Inflammatory macrophage treated with lipopolysaccharide for 4 hours (primary cell): ENCODE measurements around the gene TNXB.
"Not testable (repeated sequence)": the region's sequence is repeated elsewhere in the genome, so short reads cannot be mapped to it uniquely, and the experiment has no call there.

Source experiments
- DNase-seq: peaks from one replicate; pipeline ENCODE4 v3.0.0-alpha.2; 2020

Gene TNXB

GRCh38 chr6:32108727-32109113 is 418 bp downstream of the TNXB start:
- DNase-seq = no peak

GRCh38 chr6:32108094-32108627 is 977 bp downstream of the TNXB start:
- DNase-seq = no peak

GRCh38 chr6:32107406-32107805 is 1.7 kb downstream of the TNXB start:
- DNase-seq = no peak

GRCh38 chr6:32105433-32105832 is 3.7 kb downstream of the TNXB start:
- DNase-seq = no peak

- no peak for DNase-seq
Measured at GRCh38 chr6:32102255-32102654, 6.9 kb downstream of the TNXB start.

- not testable (repeated sequence) for DNase-seq
Measured at GRCh38 chr6:32100251-32100650, 8.9 kb downstream of the TNXB start.

- no peak for DNase-seq
Measured at GRCh38 chr6:32097364-32097763, 11.8 kb downstream of the TNXB start.

GRCh38 chr6:32096394-32097258 is 12.5 kb downstream of the TNXB start:
- DNase-seq = no peak

- no peak for DNase-seq
Measured at GRCh38 chr6:32096087-32096393, 13.1 kb downstream of the TNXB start.

- DNase-seq = no peak
Measured at GRCh38 chr6:32095338-32096086, 13.6 kb downstream of the TNXB start.

GRCh38 chr6:32092760-32093497 is 16.2 kb downstream of the TNXB start:
- DNase-seq = no peak

- DNase-seq = no peak
Measured at GRCh38 chr6:32089082-32089828, 19.9 kb downstream of the TNXB start.

- no peak for DNase-seq
Measured at GRCh38 chr6:32088487-32089049, 20.6 kb downstream of the TNXB start.

- DNase-seq = peak; percentile 14
Measured at GRCh38 chr6:32087574-32088486, 21.3 kb downstream of the TNXB start.

GRCh38 chr6:32086661-32087573 is 22.2 kb downstream of the TNXB start:
- peak; percentile 31 for DNase-seq

- no peak for DNase-seq
Measured at GRCh38 chr6:32085759-32086459, 23.2 kb downstream of the TNXB start.

GRCh38 chr6:32084780-32085179 is 24.4 kb downstream of the TNXB start:
- no peak for DNase-seq

- DNase-seq = no peak
Measured at GRCh38 chr6:32083812-32084768, 25.0 kb downstream of the TNXB start.
